Measurements from ENCODE around the gene SH3GL2. TPM values are rescaled to one million over a fixed set of nuclear protein-coding genes. Genes with fewer than 3 reads are reported as not detected.

The SH3GL2 gene
- polyA plus RNA-seq, 3 donors: not detected

GRCh38 chr9:17688834-17689233 is 110.0 kb downstream of the SH3GL2 start:
- peaks cover 0 to under 1% of the 10 kb centered on the region in 2 donors for H3K9me3 ChIP-seq (replicated peaks in 1 of 2; ENCODE audit: control insufficient read depth in 1 of 2, insufficient read depth in 1 of 2, low read length in 2 of 2)
- H3K27ac ChIP-seq (ENCODE audit: low read depth in 1 of 2, low read length in 2 of 2): no peak overlapping the region
- no peaks in the 10 kb centered on the region for H3K27me3 ChIP-seq (ENCODE audit: control insufficient read depth in 2 of 2, insufficient read depth in 2 of 2, low read length in 2 of 2)
- Mint-ChIP-seq H3K27ac (no peak overlapping the region), H3K9me3 (peaks cover 0 to 5% (median 2%) of the 10 kb centered on the region in 7 donors), H3K4me1 (no peaks in the 10 kb centered on the region), H3K27me3 (ENCODE audit: low read depth in 3 of 3) (no peaks in the 10 kb centered on the region), H3K36me3 (no peaks in the 10 kb centered on the region), H3K4me3 (no peak overlapping the region)
- no peaks in the 10 kb centered on the region for H4K20me1 ChIP-seq (ENCODE audit: insufficient read depth, low read length)
- no peaks in the 10 kb centered on the region for H3K4me1 ChIP-seq (ENCODE audit: control insufficient read depth in 1 of 2, insufficient read depth in 2 of 2, low read length in 2 of 2)
- H3K4me3 ChIP-seq (replicated peaks in 1 of 3; ENCODE audit: low read depth in 2 of 3, low read length in 3 of 3): no peak overlapping the region
- no peak overlapping the region for H3K9ac ChIP-seq (ENCODE audit: insufficient read depth, low read length, poor library complexity, severe bottlenecking)
- intact Hi-C loops (cut with micrococcal nuclease): no loop called here
- H3K36me3 ChIP-seq (replicated peaks in 1 of 2; ENCODE audit: control insufficient read depth in 1 of 2, insufficient read depth in 2 of 2, low read length in 2 of 2): no peaks in the 10 kb centered on the region
- DNase-seq: no peak
- H3K4me2 ChIP-seq (replicated peaks; ENCODE audit: extremely low read depth, low read length, poor library complexity, severe bottlenecking): no peak overlapping the region
- no peak overlapping the region for H2AFZ ChIP-seq (ENCODE audit: insufficient read depth, low read depth, low read length, poor library complexity, severe bottlenecking)
- TF ChIP-seq CTCF (IDR thresholded peaks at IDR 0.05): no peak
- no peaks in the 10 kb centered on the region for H3K79me2 ChIP-seq (ENCODE audit: insufficient read depth, low read length)
- no CpG with 5 or more reads among the region's 1 CpG for WGBS (ENCODE audit: insufficient coverage)

GRCh38 chr9:17694336-17694735 is 115.5 kb downstream of the SH3GL2 start:
- no peak overlapping the region for H3K4me2 ChIP-seq (replicated peaks; ENCODE audit: extremely low read depth, low read length, poor library complexity, severe bottlenecking)
- no peaks in the 10 kb centered on the region for H4K20me1 ChIP-seq (ENCODE audit: insufficient read depth, low read length)
- H3K9me3 ChIP-seq (replicated peaks in 1 of 2; ENCODE audit: control insufficient read depth in 1 of 2, insufficient read depth in 1 of 2, low read length in 2 of 2): peaks cover 0 to 4% of the 10 kb centered on the region in 2 donors
- Mint-ChIP-seq H3K27ac (no peak overlapping the region), H3K4me3 (no peak overlapping the region), H3K27me3 (ENCODE audit: low read depth in 3 of 3) (no peaks in the 10 kb centered on the region), H3K4me1 (no peaks in the 10 kb centered on the region), H3K9me3 (peaks cover 0 to 9% (median 0%) of the 10 kb centered on the region in 7 donors), H3K36me3 (no peaks in the 10 kb centered on the region)
- H3K79me2 ChIP-seq (ENCODE audit: insufficient read depth, low read length): no peaks in the 10 kb centered on the region
- H3K27me3 ChIP-seq (ENCODE audit: control insufficient read depth in 2 of 2, insufficient read depth in 2 of 2, low read length in 2 of 2): no peaks in the 10 kb centered on the region
- no peaks in the 10 kb centered on the region for H3K4me1 ChIP-seq (ENCODE audit: control insufficient read depth in 1 of 2, insufficient read depth in 2 of 2, low read length in 2 of 2)
- no peak for TF ChIP-seq CTCF (IDR thresholded peaks at IDR 0.05)
- WGBS (ENCODE audit: insufficient coverage): no CpG with 5 or more reads among the region's 2 CpGs
- no peak overlapping the region for H3K27ac ChIP-seq (ENCODE audit: low read depth in 1 of 2, low read length in 2 of 2)
- no peak for DNase-seq
- H2AFZ ChIP-seq (ENCODE audit: insufficient read depth, low read depth, low read length, poor library complexity, severe bottlenecking): no peak overlapping the region
- no peaks in the 10 kb centered on the region for H3K36me3 ChIP-seq (replicated peaks in 1 of 2; ENCODE audit: control insufficient read depth in 1 of 2, insufficient read depth in 2 of 2, low read length in 2 of 2)
- intact Hi-C loops (cut with micrococcal nuclease): no loop called here
- no peak overlapping the region for H3K4me3 ChIP-seq (replicated peaks in 1 of 3; ENCODE audit: low read depth in 2 of 3, low read length in 3 of 3)
- H3K9ac ChIP-seq (ENCODE audit: insufficient read depth, low read length, poor library complexity, severe bottlenecking): no peak overlapping the region
